Right lobe of liver (tissue), 4 donors: Measurements from ENCODE around the gene CERS6.

ENCODE experiments used
- CTCF ChIP-seq, 4 donors: fragments of 200-600 bp in 3 of 4; fragments of 450-650 bp in 1 of 4; IDR thresholded peaks; one replicate each; pipeline versions ENCODE4 v1.5.1 to v1.8.0; 2016 to 2022; ENCODE audit warnings: antibody characterized with exemption in 4 of 4, mild to moderate bottlenecking in 2 of 4
- POLR2A ChIP-seq: fragments of 450-650 bp; IDR thresholded peaks from one replicate; pipeline ENCODE4 v1.6.1; 2017; ENCODE audit warnings: antibody characterized with exemption, mild to moderate bottlenecking
- donor health status: DM: no; HTN: no; CAD: no.
- donor health status: DM: no; HTN: no; CAD: no.
- donor health status: DM: no; HTN: yes; CAD: no.

DNA sequence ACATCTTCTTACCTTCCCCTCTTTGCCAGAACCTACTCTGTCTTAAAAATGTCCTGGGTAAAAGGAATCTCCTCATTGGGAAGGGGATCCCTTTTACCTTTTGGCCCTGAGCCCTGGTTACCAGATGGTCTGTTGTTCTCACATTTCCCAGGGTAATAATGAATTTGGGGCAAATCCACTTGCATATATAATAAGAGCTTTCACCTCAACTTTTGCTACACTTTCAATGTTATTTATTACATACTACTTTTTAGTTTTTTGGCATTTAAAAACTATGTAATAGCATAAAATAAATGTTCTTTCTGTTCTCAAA is 15.0 kb downstream of the CERS6 start:
- no peak for TF ChIP-seq POLR2A
- no peak for TF ChIP-seq CTCF (IDR thresholded peaks at IDR 0.05)
